Measurements from ENCODE around the gene PIP5KL1. TPM values are rescaled to one million over a fixed set of nuclear protein-coding genes. Genes with fewer than 3 reads are reported as not detected.

PIP5KL1 gene
- polyA plus RNA-seq, 10 donors: 1.3 to 5.7 (median 2.1) TPM

- DNase-seq: no peak
Measured at GRCh38 chr9:127950513-127951289, 20.1 kb upstream of the PIP5KL1 start.

GRCh38 chr9:127949827-127950512 is 19.4 kb upstream of the PIP5KL1 start:
- no peak for DNase-seq

- no peak for DNase-seq
Measured at GRCh38 chr9:127947841-127948710, 17.5 kb upstream of the PIP5KL1 start.

DNA sequence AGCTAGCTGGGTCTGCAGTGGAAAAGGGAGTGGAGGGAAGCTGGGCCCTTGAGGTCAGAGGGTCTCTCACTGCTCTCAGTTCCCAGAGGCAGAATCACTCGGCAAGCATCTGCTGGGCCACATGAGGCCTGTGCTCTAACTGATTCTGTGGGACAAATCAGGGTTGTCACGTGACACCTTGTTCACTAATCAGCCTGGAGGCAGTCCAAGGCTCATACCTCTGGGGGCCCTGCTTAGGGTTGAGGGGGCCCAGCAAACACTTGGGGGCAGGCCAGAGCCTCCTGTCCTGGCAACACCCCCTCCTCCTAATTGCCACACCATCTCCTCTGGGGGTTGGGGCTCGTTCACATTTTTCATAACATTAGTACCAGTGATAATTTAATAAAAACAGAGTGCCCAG is 16.2 kb upstream of the PIP5KL1 start:
- no peak for DNase-seq

- DNase-seq: no peak
Measured at GRCh38 chr9:127945942-127946341, 15.4 kb upstream of the PIP5KL1 start.

GRCh38 chr9:127945338-127945737 is 14.8 kb upstream of the PIP5KL1 start:
- DNase-seq: no peak

DNA sequence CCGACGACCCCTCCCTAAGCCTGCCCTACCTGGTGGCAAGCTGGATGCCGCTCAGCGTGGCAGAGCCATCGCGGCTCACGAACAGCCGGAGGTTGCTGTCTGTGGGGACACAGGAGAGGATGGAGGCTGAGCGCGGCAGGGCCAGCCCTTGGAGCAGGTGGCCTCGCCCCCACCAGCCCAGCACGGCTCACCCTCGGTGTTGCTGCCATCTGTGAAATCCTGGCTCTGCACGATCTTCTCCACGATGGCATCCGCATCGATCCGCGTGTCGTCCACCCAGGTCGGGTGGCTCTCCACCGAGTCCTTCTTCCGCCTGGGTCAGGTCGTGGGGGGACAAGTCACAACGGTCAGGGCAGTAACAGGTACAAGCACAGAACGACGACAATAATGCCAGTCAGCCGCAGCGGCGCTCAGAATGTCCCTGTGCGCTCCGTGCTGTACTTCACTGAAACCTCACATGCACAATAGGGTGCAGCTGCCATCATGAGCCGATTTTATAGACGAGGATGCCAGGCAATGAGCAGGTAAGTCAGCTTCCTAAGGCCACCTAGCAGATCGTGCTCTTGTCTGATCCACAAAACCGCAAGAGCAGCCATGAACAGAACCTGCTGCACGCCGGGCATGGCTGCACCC is 14.1 kb upstream of the PIP5KL1 start:
- DNase-seq: no peak

DNA sequence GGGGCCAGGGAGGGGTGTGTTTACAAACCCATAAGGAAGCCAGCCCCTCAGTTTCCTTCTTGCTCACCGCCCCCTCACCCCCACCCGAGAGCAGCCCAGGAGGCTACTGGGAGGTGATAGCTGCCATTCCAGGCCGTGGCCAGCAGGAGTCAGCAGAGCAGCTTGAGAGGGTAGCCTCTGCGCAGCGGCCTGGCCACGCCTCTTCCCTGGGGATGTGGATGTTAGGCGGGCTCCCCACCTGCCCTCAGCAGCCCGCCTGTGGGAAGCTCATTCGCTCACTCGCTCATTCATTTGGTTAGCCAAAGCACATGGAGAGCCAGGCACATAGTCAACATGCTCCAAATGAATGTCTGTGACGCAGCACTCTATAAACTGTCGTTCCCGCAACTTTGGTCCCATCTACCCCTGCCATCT is 13.2 kb upstream of the PIP5KL1 start:
- peak in 2 of 3 donors; percentile 78 to 83 for DNase-seq

GRCh38 chr9:127943011-127943662 is 12.6 kb upstream of the PIP5KL1 start:
- no peak for DNase-seq

- DNase-seq: peak in 2 of 3 donors; percentile 55 to 79
Measured at GRCh38 chr9:127942216-127943010, 11.8 kb upstream of the PIP5KL1 start.

DNA sequence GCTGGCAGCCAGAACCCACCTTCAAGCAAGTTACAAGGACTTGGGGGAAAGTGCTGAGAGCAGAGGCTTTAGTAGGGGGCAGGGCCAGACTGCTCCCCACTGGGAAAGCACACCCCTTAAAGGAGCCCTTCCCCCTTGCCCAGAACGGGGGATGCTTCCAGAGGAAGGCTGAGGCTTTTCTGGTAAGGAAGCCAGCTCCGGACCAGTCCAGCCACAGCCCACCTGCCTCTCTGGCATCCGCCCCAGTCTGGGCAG is 11.3 kb upstream of the PIP5KL1 start:
- no peak for DNase-seq

- DNase-seq: no peak
Measured at GRCh38 chr9:127941062-127941960, 10.7 kb upstream of the PIP5KL1 start.

DNA sequence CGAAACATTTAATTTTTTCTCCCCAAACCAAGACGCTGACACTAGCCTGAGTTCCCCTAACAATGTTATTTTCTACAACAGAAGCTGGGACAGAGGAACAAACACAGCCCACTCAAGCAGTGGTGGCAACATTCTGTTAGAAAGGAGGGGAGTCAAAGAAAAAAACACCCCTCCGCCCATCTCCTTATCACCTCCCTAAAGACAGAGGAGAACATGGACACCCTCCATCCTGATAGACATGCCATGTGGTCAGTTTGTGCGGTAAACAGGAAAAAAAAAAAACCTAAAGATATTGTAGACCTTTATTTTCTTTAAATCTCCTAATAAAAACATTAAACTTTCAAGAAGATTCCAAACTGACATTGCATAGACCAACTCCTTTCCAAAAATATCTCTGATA is 10.0 kb upstream of the PIP5KL1 start:
- DNase-seq: no peak

- peak in 1 of 3 donors; percentile 75 for DNase-seq
Measured at GRCh38 chr9:127938298-127938690, 7.7 kb upstream of the PIP5KL1 start.

- peak; percentile 83 to 96 (median 93) for DNase-seq
Measured at GRCh38 chr9:127937388-127938297, 7.1 kb upstream of the PIP5KL1 start, which contains the start of gene DPM2. Gene DPM2, minus strand, starts transcription at chr9:127937854. Its CDS starts 34 bp downstream, at chr9:127937820.

- no peak for DNase-seq
Measured at GRCh38 chr9:127937056-127937387, 6.4 kb upstream of the PIP5KL1 start.

- no peak for DNase-seq
Measured at GRCh38 chr9:127936347-127936852, 5.8 kb upstream of the PIP5KL1 start.

GRCh38 chr9:127935765-127936221 is 5.2 kb upstream of the PIP5KL1 start:
- no peak for DNase-seq

Data from muscle of back (tissue), 11 donors.